H54 (cell line): ENCODE results near the gene ANTXR1.
"Not testable (repeated sequence)": the region's sequence is repeated elsewhere in the genome, so short reads cannot be mapped to it uniquely, and the experiment has no call there.

ENCODE experiments used
- DNase-seq: peaks from one replicate; pipeline ENCODE4 v3.0.0; 2011; ENCODE audit warnings: low spot score, mixed read lengths; ENCODE audit not compliant: insufficient read length
- FAIRE-seq: peaks from 3 replicates; lab custom pipeline; 2011; peaks lifted over from hg19 to GRCh38; lab: Jason Lieb, UNC
- POLR2A ChIP-seq: IDR thresholded peaks from 2 replicates; pipeline ENCODE4 v1.6.1; 2011; ENCODE audit warnings: low read depth, mild to moderate bottlenecking, low read length

The ANTXR1 gene

GRCh38 chr2:69173706-69174105 is 160.7 kb downstream of the ANTXR1 start:
- DNase-seq = no peak
- no peak for FAIRE-seq
- no peak for TF ChIP-seq POLR2A

GRCh38 chr2:69174211-69174610 is 161.2 kb downstream of the ANTXR1 start:
- FAIRE-seq, DNase-seq: not testable (repeated sequence)

GRCh38 chr2:69175790-69176715 is 163.1 kb downstream of the ANTXR1 start:
- DNase-seq (no peak), FAIRE-seq (no peak)
- TF ChIP-seq POLR2A = no peak

GRCh38 chr2:69177063-69177771 is 164.2 kb downstream of the ANTXR1 start:
- no peak for TF ChIP-seq POLR2A
- DNase-seq (no peak), FAIRE-seq (no peak)

GRCh38 chr2:69177785-69178636 is 165.0 kb downstream of the ANTXR1 start:
- no peak for TF ChIP-seq POLR2A
- no peak for FAIRE-seq
- DNase-seq = peak; percentile 71

GRCh38 chr2:69178756-69179155 is 165.8 kb downstream of the ANTXR1 start:
- FAIRE-seq (no peak), DNase-seq (no peak)
- no peak for TF ChIP-seq POLR2A

- FAIRE-seq (no peak), DNase-seq (no peak)
- no peak for TF ChIP-seq POLR2A
Measured at GRCh38 chr2:69180227-69180626, 167.2 kb downstream of the ANTXR1 start.

GRCh38 chr2:69180974-69181373 is 168.0 kb downstream of the ANTXR1 start:
- no peak for FAIRE-seq
- TF ChIP-seq POLR2A = no peak
- DNase-seq = no peak

GRCh38 chr2:69181806-69182427 is 168.9 kb downstream of the ANTXR1 start:
- DNase-seq (no peak), FAIRE-seq (no peak)
- TF ChIP-seq POLR2A = no peak

GRCh38 chr2:69183659-69184058 is 170.7 kb downstream of the ANTXR1 start:
- no peak for DNase-seq
- FAIRE-seq = no peak
- no peak for TF ChIP-seq POLR2A

- DNase-seq (no peak), FAIRE-seq (no peak)
- no peak for TF ChIP-seq POLR2A
Measured at GRCh38 chr2:69184224-69184623, 171.2 kb downstream of the ANTXR1 start.

- no peak for TF ChIP-seq POLR2A
- DNase-seq = peak; percentile 61
- peak; percentile 95 for FAIRE-seq
Measured at GRCh38 chr2:69185807-69186206, 172.8 kb downstream of the ANTXR1 start.

GRCh38 chr2:69186614-69187013 is 173.6 kb downstream of the ANTXR1 start:
- TF ChIP-seq POLR2A = no peak
- no peak for DNase-seq
- no peak for FAIRE-seq
